GM12875 (cell line): ENCODE data around the gene E2F4.

ENCODE experiments used
- H3K4me3 ChIP-seq: one replicate; pipeline ENCODE4 v1.5.1; 2011; ENCODE audit warnings: low read depth, low read length, control low read depth
- TF ChIP-seq, protein P1 (sequence below): IDR thresholded peaks from 2 replicates; pipeline ENCODE4 v1.5.1; 2011; ENCODE audit warnings: low read depth, mild to moderate bottlenecking, control low read depth, inconsistent platforms, low read length, moderate library complexity, borderline replicate concordance; ENCODE audit not compliant: insufficient read depth

The E2F4 gene

DNA sequence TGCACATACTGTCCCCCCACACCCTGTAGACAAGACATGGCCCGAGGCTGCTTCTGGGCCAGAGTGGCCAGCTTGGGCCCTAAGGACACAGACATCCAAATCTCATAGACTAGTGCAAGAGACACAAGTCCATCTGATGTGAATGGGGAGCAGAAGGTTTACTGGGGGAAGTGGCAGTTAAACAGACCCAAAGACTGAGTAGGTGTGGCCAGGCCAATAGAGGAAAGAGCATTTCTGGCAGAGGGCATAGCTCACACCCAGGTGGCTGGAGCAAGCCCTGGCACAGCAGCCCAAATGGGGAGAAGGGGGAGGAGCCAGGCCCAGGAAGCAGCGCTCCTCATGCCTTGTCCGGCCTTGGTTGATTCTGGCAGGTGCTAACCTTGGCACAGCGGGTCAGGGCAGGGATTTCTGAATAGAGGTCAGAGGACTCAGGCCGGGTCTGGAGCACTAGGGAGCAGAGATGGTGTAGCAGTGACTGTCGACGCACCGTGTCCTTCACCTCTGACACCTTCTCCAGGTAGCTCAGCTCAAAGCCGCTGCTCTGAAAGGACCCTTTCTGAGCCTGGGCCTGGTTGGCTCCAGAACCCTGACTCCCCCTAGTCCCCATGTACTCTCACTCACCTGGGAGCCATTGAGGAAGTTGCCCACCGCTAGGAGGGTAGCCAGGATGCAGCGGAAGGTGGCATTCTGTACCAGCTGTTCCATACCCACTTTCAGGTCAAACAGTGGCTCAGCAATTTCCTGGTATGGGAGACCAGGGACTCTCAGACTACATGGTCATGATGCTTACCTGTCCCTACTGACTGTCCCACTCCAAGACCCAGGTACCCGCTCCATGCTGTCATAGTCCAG, 39.1 kb downstream of the E2F4 start:
- TF ChIP-seq, protein P1, sequence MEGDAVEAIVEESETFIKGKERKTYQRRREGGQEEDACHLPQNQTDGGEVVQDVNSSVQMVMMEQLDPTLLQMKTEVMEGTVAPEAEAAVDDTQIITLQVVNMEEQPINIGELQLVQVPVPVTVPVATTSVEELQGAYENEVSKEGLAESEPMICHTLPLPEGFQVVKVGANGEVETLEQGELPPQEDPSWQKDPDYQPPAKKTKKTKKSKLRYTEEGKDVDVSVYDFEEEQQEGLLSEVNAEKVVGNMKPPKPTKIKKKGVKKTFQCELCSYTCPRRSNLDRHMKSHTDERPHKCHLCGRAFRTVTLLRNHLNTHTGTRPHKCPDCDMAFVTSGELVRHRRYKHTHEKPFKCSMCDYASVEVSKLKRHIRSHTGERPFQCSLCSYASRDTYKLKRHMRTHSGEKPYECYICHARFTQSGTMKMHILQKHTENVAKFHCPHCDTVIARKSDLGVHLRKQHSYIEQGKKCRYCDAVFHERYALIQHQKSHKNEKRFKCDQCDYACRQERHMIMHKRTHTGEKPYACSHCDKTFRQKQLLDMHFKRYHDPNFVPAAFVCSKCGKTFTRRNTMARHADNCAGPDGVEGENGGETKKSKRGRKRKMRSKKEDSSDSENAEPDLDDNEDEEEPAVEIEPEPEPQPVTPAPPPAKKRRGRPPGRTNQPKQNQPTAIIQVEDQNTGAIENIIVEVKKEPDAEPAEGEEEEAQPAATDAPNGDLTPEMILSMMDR: no peak
- no peak overlapping the region for H3K4me3 ChIP-seq

DNA sequence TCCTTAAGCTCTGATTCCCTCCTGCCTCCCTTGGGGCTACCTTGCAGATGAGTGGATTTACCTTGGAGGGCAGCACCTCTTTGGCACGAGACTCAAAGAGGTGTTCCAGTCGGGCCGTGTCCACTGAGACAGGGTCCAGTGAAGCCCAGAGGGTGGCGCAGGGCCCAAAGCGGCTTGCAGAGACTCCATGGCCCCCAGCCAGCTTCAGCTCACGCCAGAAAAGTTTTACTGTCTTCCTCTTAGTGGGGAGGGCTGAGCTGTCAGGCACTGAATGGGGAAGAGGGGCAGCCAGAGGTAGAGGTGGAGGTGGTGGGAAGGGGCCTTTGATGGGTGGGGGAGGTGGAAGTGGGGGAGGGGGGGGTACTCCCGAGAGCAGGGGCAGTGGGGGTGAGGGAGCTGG, 41.6 kb downstream of the E2F4 start:
- TF ChIP-seq, protein P1: no peak

DNA sequence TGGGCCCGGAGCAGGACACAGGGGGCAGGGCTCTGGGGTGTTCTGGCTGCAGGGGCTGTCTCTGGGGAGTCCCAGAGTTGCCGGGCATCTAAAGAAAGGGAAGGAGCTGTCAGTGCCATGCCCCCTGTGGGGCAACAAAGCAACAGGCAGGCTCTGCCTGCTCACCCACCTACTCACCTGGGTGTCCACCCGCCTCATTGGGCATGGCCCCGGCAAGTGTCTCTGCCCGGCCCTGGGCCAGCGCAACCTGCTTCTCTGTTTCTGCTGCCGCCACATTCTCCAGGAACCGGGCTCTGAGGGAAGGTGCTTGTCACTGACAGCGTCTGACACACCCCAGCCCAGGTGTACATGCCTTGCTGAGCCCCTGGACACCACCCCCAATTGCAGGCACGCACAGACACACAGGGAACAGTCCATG, 42.2 kb downstream of the E2F4 start:
- TF ChIP-seq, protein P1: no peak

More for the DNA sequence above, 41.6 kb downstream of the E2F4 start:
- no peak overlapping the region for H3K4me3 ChIP-seq

DNA sequence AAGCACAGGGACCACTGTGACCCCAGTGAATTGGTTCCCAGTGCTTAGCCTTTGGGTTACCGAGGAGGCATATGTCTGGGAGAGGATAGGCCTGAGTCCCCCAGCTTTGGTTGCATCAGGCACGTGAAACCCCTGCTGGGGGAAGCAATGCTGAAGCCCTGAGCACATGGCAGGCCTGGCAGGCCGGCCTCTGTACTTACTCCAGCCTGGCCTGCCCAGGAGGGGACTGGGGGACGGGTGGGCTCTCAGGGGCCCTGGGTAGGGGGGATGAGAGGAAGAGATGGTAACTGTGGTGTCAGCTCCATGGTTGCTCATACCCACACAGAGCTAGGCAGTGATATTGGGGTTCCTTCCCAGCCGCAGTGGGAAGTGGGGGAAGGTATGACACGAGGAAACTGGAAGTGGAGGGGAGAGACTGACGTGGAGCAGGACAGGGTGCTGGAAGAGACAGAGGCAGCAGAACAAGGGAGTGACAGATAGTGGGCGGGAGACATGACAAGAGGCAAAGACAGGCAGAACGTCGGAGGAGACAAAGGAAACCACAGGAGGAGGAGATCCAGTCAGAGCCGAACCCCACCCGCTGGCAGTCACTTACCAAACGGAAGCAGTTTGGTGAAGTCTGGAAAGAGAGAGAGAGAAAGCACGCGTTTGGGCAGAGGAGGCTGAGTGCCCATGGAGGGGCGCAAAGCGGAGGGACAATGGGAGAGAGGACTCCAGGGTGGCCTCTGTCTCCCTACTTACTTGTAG, 44.0 kb downstream of the E2F4 start:
- TF ChIP-seq, protein P1: no peak
- H3K4me3 ChIP-seq: no peak overlapping the region

More for the DNA sequence above, 42.2 kb downstream of the E2F4 start:
- no peak overlapping the region for H3K4me3 ChIP-seq

DNA sequence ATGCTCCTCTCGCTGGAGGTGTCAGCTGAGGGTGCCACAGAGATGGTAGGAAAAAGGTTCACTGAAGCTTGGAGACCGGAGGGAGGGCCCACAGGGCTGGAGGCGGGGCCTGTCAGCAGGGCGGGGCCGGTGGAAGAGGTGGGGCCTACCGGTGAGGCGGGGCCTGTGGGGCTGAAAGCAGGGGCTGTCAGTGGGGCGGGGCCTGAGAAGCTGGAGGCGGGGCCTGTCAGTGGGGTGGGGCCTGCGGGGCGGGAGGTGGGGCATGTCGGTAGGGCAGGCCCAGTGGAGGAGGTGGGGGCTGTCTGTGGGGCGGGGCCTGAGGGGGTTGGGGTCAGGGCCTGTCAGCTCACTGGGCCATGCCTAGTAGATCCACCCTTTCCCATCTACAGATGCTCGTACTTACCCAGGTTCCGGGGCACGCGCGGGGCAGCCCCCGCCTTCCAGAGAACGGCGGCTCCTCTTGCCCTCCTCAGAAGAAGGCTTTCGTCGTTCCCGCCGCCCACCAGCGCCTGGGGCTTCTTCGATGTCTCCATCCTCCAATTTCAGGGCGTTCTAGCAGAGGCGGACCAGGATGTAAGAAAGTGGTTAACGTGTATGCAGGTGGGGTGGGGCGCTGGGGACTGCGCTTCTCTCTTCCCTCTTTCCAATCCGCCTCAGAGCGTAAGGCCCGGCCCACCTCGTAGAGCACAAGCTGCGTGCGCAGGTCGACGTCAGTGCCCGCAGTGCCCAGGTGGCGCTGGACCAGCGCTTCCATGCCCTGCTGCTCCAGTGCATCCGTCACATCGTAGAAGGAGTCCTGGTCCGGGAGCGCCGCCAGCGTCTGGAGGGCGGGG, 44.8 kb downstream of the E2F4 start:
- TF ChIP-seq, protein P1: no peak
- no peak overlapping the region for H3K4me3 ChIP-seq

DNA sequence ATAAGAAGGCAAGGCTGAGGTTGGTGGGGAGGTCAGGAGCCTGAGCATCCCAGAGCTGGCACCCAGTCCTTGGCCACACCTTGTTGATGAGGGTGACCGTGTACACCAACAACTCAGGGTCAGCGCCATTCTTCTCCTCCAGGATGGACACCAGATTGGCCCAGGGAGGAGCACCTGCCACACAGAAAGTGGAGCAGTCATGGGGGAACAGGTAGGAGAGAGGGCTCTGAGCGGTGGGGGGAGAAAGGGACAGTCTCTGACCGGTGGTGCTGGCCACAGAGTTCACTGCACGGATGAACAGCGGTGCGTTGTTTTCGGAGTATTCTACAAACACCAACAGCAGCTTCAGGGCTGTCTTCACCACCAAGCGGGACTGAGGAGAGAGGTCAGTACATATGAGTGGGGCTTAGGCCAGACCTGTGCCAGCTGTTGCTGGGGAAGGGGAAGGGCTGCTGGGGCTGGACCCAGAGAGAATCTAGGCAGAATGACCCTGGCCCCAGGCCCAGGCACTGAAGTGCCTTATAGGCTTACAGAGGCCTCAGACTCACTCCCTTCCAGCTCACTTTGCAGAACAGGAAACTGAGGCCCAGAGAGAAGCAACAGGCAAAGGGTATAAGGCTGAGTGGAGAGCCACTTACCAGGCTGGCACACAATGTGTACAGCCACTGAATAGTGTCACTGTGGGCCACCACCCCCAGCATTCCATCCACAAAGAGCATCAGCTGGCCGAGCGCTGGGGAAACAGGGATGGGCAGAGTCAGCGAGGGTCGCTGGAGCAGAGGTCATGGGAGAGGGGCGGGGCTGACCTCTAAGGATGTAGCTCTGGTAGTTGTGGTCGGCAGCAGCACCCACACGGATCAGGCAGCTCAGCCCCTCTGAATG, 45.7 kb downstream of the E2F4 start:
- no peak overlapping the region for H3K4me3 ChIP-seq

More for the DNA sequence above, 45.7 kb downstream of the E2F4 start:
- TF ChIP-seq, protein P1: no peak
